Measurements from ENCODE around the gene UGT1A8. TPM values are rescaled to one million over a fixed set of nuclear protein-coding genes. Genes with fewer than 3 reads are reported as not detected.

UGT1A8 gene
- total and polyA plus RNA-seq, 2 donors (not counting 1 experiment from before 2014, with no cell fraction given): not detected

- H3K27ac ChIP-seq (ENCODE audit: insufficient read depth, low read length): no peak overlapping the region
- no peaks in the 10 kb centered on the region for H3K4me1 ChIP-seq (ENCODE audit: control insufficient read depth, extremely low read depth, insufficient read depth, low read length)
- no peaks in the 10 kb centered on the region for H3K79me2 ChIP-seq (ENCODE audit: control insufficient read depth, insufficient read depth, low read length)
- no peak overlapping the region for H3K9ac ChIP-seq (ENCODE audit: insufficient read depth, low read length)
- no peaks in the 10 kb centered on the region for H4K20me1 ChIP-seq (ENCODE audit: control insufficient read depth, extremely low read depth, insufficient read depth, low read length)
- TF ChIP-seq CTCF (conservative IDR thresholded peaks at IDR 0.05 in 1 of 2, IDR thresholded peaks at IDR 0.05 in 1 of 2; ENCODE audit: low read depth in 1 of 2, low read length in 2 of 2) (no peak), EZH2 (IDR thresholded peaks at IDR 0.05; ENCODE audit: low read length, missing control alignments) (no peak)
- no peak overlapping the region for H2AFZ ChIP-seq (ENCODE audit: low read length)
- no peak overlapping the region for H3K4me2 ChIP-seq (ENCODE audit: extremely low read depth, insufficient read depth, low read length)
- DNase-seq (ENCODE audit: low read depth in 2 of 2): no peak
- H3K4me3 ChIP-seq (replicated peaks in 1 of 4; ENCODE audit: control extremely low read depth in 1 of 4, insufficient read depth in 1 of 4, low read depth in 3 of 4, low read length in 4 of 4): no peak overlapping the region
- peaks cover 3% of the 10 kb centered on the region for H3K27me3 ChIP-seq (ENCODE audit: control insufficient read depth, insufficient read depth, low read length)
- H3K36me3 ChIP-seq (ENCODE audit: control insufficient read depth, insufficient read depth, low read length): no peaks in the 10 kb centered on the region
- no peaks in the 10 kb centered on the region for H3K9me3 ChIP-seq (ENCODE audit: control insufficient read depth, insufficient read depth, low read depth, low read length)
Measured at GRCh38 chr2:233799087-233799665, 181.7 kb downstream of the UGT1A8 start.

- no peak for TF ChIP-seq EZH2 (IDR thresholded peaks at IDR 0.05; ENCODE audit: low read length, missing control alignments)
- no peak for TF ChIP-seq CTCF (conservative IDR thresholded peaks at IDR 0.05 in 1 of 2, IDR thresholded peaks at IDR 0.05 in 1 of 2; ENCODE audit: low read depth in 1 of 2, low read length in 2 of 2)
- H3K27ac ChIP-seq (ENCODE audit: insufficient read depth, low read length): no peak overlapping the region
- H3K9me3 ChIP-seq (ENCODE audit: control insufficient read depth, insufficient read depth, low read depth, low read length): no peaks in the 10 kb centered on the region
- no peak overlapping the region for H3K9ac ChIP-seq (ENCODE audit: insufficient read depth, low read length)
- DNase-seq (ENCODE audit: low read depth in 2 of 2): no peak
- H4K20me1 ChIP-seq (ENCODE audit: control insufficient read depth, extremely low read depth, insufficient read depth, low read length): no peaks in the 10 kb centered on the region
- no peak overlapping the region for H2AFZ ChIP-seq (ENCODE audit: low read length)
- H3K4me1 ChIP-seq (ENCODE audit: control insufficient read depth, extremely low read depth, insufficient read depth, low read length): no peaks in the 10 kb centered on the region
- no peak overlapping the region for H3K4me2 ChIP-seq (ENCODE audit: extremely low read depth, insufficient read depth, low read length)
- H3K27me3 ChIP-seq (ENCODE audit: control insufficient read depth, insufficient read depth, low read length): peaks cover 3% of the 10 kb centered on the region
- no peak overlapping the region for H3K4me3 ChIP-seq (replicated peaks in 1 of 4; ENCODE audit: control extremely low read depth in 1 of 4, insufficient read depth in 1 of 4, low read depth in 3 of 4, low read length in 4 of 4)
- no peaks in the 10 kb centered on the region for H3K36me3 ChIP-seq (ENCODE audit: control insufficient read depth, insufficient read depth, low read length)
- no peaks in the 10 kb centered on the region for H3K79me2 ChIP-seq (ENCODE audit: control insufficient read depth, insufficient read depth, low read length)
Measured at GRCh38 chr2:233799716-233800115, 182.3 kb downstream of the UGT1A8 start.

GRCh38 chr2:233800208-233800607 is 182.8 kb downstream of the UGT1A8 start:
- TF ChIP-seq CTCF (conservative IDR thresholded peaks at IDR 0.05 in 1 of 2, IDR thresholded peaks at IDR 0.05 in 1 of 2; ENCODE audit: low read depth in 1 of 2, low read length in 2 of 2) (no peak), EZH2 (IDR thresholded peaks at IDR 0.05; ENCODE audit: low read length, missing control alignments) (no peak)
- no peak for DNase-seq (ENCODE audit: low read depth in 2 of 2)
- no peaks in the 10 kb centered on the region for H3K4me1 ChIP-seq (ENCODE audit: control insufficient read depth, extremely low read depth, insufficient read depth, low read length)
- peaks cover 3% of the 10 kb centered on the region for H3K27me3 ChIP-seq (ENCODE audit: control insufficient read depth, insufficient read depth, low read length)
- no peak overlapping the region for H3K27ac ChIP-seq (ENCODE audit: insufficient read depth, low read length)
- no peaks in the 10 kb centered on the region for H3K79me2 ChIP-seq (ENCODE audit: control insufficient read depth, insufficient read depth, low read length)
- no peak overlapping the region for H2AFZ ChIP-seq (ENCODE audit: low read length)
- H3K9me3 ChIP-seq (ENCODE audit: control insufficient read depth, insufficient read depth, low read depth, low read length): no peaks in the 10 kb centered on the region
- no peak overlapping the region for H3K9ac ChIP-seq (ENCODE audit: insufficient read depth, low read length)
- H3K36me3 ChIP-seq (ENCODE audit: control insufficient read depth, insufficient read depth, low read length): no peaks in the 10 kb centered on the region
- H3K4me3 ChIP-seq (replicated peaks in 1 of 4; ENCODE audit: control extremely low read depth in 1 of 4, insufficient read depth in 1 of 4, low read depth in 3 of 4, low read length in 4 of 4): no peak overlapping the region
- H3K4me2 ChIP-seq (ENCODE audit: extremely low read depth, insufficient read depth, low read length): no peak overlapping the region
- no peaks in the 10 kb centered on the region for H4K20me1 ChIP-seq (ENCODE audit: control insufficient read depth, extremely low read depth, insufficient read depth, low read length)
